Measurements from ENCODE around the gene TAOK2.

Gene TAOK2

GRCh38 chr16:30005341-30006094 lies 31.9 kb downstream of the TAOK2 start (continued):
- TF ChIP-seq PATZ1 (tag by site-specific recombination; IDR thresholded peaks at IDR 0.05) (peak; percentile 75), ZNF626 (tag by site-specific recombination; IDR thresholded peaks at IDR 0.05) (no peak), OVOL3 (tag by site-specific recombination; IDR thresholded peaks at IDR 0.05) (no peak), ZNF658 (tag by site-specific recombination; IDR thresholded peaks at IDR 0.05) (no peak), ZNF76 (tag by site-specific recombination; IDR thresholded peaks at IDR 0.05; ENCODE audit: borderline replicate concordance, low read depth) (no peak), ZBTB8A (tag by site-specific recombination; IDR thresholded peaks at IDR 0.05) (no peak), ZNF521 (tag by site-specific recombination; IDR thresholded peaks at IDR 0.05) (no peak), ZNF148 (tag by site-specific recombination; IDR thresholded peaks at IDR 0.05; ENCODE audit: borderline replicate concordance) (no peak), ZNF544 (tag by site-specific recombination; IDR thresholded peaks at IDR 0.05) (no peak), ZXDB (tag by site-specific recombination; IDR thresholded peaks at IDR 0.05) (peak; percentile 85), KLF8 (tag by site-specific recombination; IDR thresholded peaks at IDR 0.05) (peak; percentile 45; the same call in 1 of the 2 replicates), ZNF670 (tag by site-specific recombination; IDR thresholded peaks at IDR 0.05; ENCODE audit: low read depth) (no peak), ZNF596 (tag by site-specific recombination; IDR thresholded peaks at IDR 0.05) (no peak), FEZF1 (tag by site-specific recombination; IDR thresholded peaks at IDR 0.05) (no peak), PRDM2 (tag by site-specific recombination; IDR thresholded peaks at IDR 0.05; ENCODE audit: borderline replicate concordance) (no peak), ZNF266 (tag by site-specific recombination; IDR thresholded peaks at IDR 0.05; ENCODE audit: low read depth) (no peak), ZNF624 (tag by site-specific recombination; IDR thresholded peaks at IDR 0.05) (no peak)

All from HEK293 (cell line).